Breast epithelium (tissue), 3 donors: Measurements from ENCODE around the gene BLNK.

Source experiments
- POLR2A ChIP-seq: fragments of 450-650 bp; IDR thresholded peaks from one replicate; pipeline ENCODE4 v1.6.1; 2016; ENCODE audit warnings: antibody characterized with exemption, mild to moderate bottlenecking, moderate library complexity
- TF ChIP-seq, protein P1 (sequence below), 3 donors: fragments of 450-650 bp; IDR thresholded peaks; one replicate each; pipeline ENCODE4 v1.5.1; 2016 to 2017; ENCODE audit warnings: antibody characterized with exemption in 3 of 3, mild to moderate bottlenecking in 3 of 3, moderate library complexity in 3 of 3

DNA sequence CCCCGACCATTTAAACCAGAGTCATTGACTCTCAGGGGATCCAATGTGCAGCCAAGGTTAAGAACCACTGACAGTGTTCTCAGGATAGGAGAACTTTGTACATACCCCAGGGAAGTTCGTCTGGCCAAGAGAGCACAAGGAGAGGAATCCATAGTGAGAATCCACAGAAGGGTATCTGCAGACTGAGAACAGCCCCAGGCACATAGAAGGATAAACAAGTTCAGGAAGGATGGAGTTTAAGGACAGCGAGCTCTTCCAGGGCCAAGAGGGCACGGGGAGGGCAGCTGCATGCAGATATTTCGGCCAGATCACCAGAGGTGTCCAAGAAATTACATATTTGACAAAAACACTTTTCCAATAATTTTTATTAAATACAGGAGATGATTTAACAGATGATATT lies 16.4 kb downstream of the BLNK start:
- TF ChIP-seq POLR2A = no peak
- TF ChIP-seq, protein P1, sequence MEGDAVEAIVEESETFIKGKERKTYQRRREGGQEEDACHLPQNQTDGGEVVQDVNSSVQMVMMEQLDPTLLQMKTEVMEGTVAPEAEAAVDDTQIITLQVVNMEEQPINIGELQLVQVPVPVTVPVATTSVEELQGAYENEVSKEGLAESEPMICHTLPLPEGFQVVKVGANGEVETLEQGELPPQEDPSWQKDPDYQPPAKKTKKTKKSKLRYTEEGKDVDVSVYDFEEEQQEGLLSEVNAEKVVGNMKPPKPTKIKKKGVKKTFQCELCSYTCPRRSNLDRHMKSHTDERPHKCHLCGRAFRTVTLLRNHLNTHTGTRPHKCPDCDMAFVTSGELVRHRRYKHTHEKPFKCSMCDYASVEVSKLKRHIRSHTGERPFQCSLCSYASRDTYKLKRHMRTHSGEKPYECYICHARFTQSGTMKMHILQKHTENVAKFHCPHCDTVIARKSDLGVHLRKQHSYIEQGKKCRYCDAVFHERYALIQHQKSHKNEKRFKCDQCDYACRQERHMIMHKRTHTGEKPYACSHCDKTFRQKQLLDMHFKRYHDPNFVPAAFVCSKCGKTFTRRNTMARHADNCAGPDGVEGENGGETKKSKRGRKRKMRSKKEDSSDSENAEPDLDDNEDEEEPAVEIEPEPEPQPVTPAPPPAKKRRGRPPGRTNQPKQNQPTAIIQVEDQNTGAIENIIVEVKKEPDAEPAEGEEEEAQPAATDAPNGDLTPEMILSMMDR (IDR thresholded peaks at IDR 0.05) = no peak
